HCT116 (cell line): ENCODE data around the gene TCIRG1.

Experiments used
- CEBPB ChIP-seq: IDR thresholded peaks from 2 replicates; pipeline ENCODE4 v1.6.1; 2012; ENCODE audit warnings: low read depth
- EGR1 ChIP-seq: IDR thresholded peaks from 2 replicates; pipeline ENCODE4 v1.6.1; 2012; ENCODE audit warnings: low read depth
- EZH2 ChIP-seq: fragments of 200-600 bp; sonication (generic); IDR thresholded peaks from 2 replicates; pipeline ENCODE4 v1.6.1; 2017; ENCODE audit warnings: antibody characterized with exemption, mixed run types
- JUND ChIP-seq: IDR thresholded peaks from 2 replicates; pipeline ENCODE4 v1.6.1; 2012
- POLR2A ChIP-seq: IDR thresholded peaks from 2 replicates; pipeline ENCODE4 v1.7.0; 2011; ENCODE audit warnings: borderline replicate concordance; ENCODE audit not compliant: insufficient read depth, insufficient read length; ENCODE audit errors: extremely low read depth
- POLR2AphosphoS5 ChIP-seq: IDR thresholded peaks from 2 replicates; pipeline ENCODE4 v1.6.1; 2011; ENCODE audit warnings: mild to moderate bottlenecking, low read depth, low read length, moderate library complexity
- RAD21 ChIP-seq: IDR thresholded peaks from 2 replicates; pipeline ENCODE4 v1.6.1; 2012; ENCODE audit warnings: low read depth, mild to moderate bottlenecking
- SIN3A ChIP-seq: IDR thresholded peaks from 2 replicates; pipeline ENCODE4 v1.6.1; 2012; ENCODE audit warnings: low read depth
- SRF ChIP-seq: IDR thresholded peaks from 2 replicates; pipeline ENCODE4 v1.6.1; 2012; ENCODE audit warnings: low read depth
- YY1 ChIP-seq: IDR thresholded peaks from 2 replicates; pipeline ENCODE4 v1.6.1; 2011; ENCODE audit warnings: low read length, low read depth, moderate library complexity, mild to moderate bottlenecking; ENCODE audit not compliant: insufficient replicate concordance; ENCODE audit errors: extremely low read depth
- ZFX ChIP-seq: fragments of 450-650 bp; IDR thresholded peaks from 2 replicates; pipeline ENCODE4 v1.6.1; 2017
- ZNF274 ChIP-seq: fragments of 200-500 bp; sonication (Bioruptor generic); IDR thresholded peaks from 2 replicates; pipeline ENCODE4 v1.6.1; 2014; ENCODE audit warnings: mild to moderate bottlenecking, low read depth, low read length, inconsistent platforms
- TF ChIP-seq, protein P1 (sequence below), 3 experiments: fragments of 200-600 bp in 1 of 3; sonication (generic) in 1 of 3; IDR thresholded peaks in 2 of 3; conservative IDR thresholded peaks in 1 of 3; 2 replicates each; pipeline ENCODE4 v1.5.1; 2012 to 2017; ENCODE audit warnings: low read depth in 2 of 3, low read length in 2 of 3, antibody characterized with exemption in 1 of 3, borderline replicate concordance in 1 of 3, control low read depth in 1 of 3, mild to moderate bottlenecking in 1 of 3, mixed read lengths in 1 of 3, mixed run types in 1 of 3, moderate library complexity in 1 of 3; ENCODE audit not compliant: insufficient read depth in 1 of 3
- TF ChIP-seq, protein P2 (sequence below): IDR thresholded peaks from 2 replicates; pipeline ENCODE4 v1.6.1; 2012; ENCODE audit warnings: low read depth

GRCh38 chr11:68077617-68078582 lies 39.1 kb downstream of the TCIRG1 start:
- TF ChIP-seq, protein P1, sequence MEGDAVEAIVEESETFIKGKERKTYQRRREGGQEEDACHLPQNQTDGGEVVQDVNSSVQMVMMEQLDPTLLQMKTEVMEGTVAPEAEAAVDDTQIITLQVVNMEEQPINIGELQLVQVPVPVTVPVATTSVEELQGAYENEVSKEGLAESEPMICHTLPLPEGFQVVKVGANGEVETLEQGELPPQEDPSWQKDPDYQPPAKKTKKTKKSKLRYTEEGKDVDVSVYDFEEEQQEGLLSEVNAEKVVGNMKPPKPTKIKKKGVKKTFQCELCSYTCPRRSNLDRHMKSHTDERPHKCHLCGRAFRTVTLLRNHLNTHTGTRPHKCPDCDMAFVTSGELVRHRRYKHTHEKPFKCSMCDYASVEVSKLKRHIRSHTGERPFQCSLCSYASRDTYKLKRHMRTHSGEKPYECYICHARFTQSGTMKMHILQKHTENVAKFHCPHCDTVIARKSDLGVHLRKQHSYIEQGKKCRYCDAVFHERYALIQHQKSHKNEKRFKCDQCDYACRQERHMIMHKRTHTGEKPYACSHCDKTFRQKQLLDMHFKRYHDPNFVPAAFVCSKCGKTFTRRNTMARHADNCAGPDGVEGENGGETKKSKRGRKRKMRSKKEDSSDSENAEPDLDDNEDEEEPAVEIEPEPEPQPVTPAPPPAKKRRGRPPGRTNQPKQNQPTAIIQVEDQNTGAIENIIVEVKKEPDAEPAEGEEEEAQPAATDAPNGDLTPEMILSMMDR (IDR thresholded peaks at IDR 0.05 in 2 of 3, conservative IDR thresholded peaks at IDR 0.05 in 1 of 3; ENCODE audit: borderline replicate concordance in 1 of 3, insufficient read depth in 1 of 3, low read depth in 2 of 3, low read length in 2 of 3): no peak
- no peak for TF ChIP-seq YY1
- TF ChIP-seq, protein P2, sequence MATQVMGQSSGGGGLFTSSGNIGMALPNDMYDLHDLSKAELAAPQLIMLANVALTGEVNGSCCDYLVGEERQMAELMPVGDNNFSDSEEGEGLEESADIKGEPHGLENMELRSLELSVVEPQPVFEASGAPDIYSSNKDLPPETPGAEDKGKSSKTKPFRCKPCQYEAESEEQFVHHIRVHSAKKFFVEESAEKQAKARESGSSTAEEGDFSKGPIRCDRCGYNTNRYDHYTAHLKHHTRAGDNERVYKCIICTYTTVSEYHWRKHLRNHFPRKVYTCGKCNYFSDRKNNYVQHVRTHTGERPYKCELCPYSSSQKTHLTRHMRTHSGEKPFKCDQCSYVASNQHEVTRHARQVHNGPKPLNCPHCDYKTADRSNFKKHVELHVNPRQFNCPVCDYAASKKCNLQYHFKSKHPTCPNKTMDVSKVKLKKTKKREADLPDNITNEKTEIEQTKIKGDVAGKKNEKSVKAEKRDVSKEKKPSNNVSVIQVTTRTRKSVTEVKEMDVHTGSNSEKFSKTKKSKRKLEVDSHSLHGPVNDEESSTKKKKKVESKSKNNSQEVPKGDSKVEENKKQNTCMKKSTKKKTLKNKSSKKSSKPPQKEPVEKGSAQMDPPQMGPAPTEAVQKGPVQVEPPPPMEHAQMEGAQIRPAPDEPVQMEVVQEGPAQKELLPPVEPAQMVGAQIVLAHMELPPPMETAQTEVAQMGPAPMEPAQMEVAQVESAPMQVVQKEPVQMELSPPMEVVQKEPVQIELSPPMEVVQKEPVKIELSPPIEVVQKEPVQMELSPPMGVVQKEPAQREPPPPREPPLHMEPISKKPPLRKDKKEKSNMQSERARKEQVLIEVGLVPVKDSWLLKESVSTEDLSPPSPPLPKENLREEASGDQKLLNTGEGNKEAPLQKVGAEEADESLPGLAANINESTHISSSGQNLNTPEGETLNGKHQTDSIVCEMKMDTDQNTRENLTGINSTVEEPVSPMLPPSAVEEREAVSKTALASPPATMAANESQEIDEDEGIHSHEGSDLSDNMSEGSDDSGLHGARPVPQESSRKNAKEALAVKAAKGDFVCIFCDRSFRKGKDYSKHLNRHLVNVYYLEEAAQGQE: no peak
- TF ChIP-seq RAD21: no peak
- no peak for TF ChIP-seq ZFX
- TF ChIP-seq JUND: no peak
- TF ChIP-seq EZH2: no peak
- TF ChIP-seq EGR1: no peak
- no peak for TF ChIP-seq POLR2A
- TF ChIP-seq ZNF274: no peak
- no peak for TF ChIP-seq POLR2AphosphoS5
- TF ChIP-seq SIN3A: no peak
- TF ChIP-seq CEBPB: no peak
- no peak for TF ChIP-seq SRF
